Activated T-cell treated with anti-CD3 and anti-CD28 coated beads, Interleukin-2, amount 50 U/mL, for 24 hours (primary cell): ENCODE measurements around the gene PWP1.
"Not testable (repeated sequence)": the region's sequence is repeated elsewhere in the genome, so short reads cannot be mapped to it uniquely, and the experiment has no call there.

Experiments used
- DNase-seq: peaks from one replicate; pipeline ENCODE4 v3.0.0-alpha.2; 2020
- H3K27ac Mint-ChIP-seq: 2 replicates; pipeline ENCODE4 v1.8.0; 2020; ENCODE audit warnings: mild to moderate bottlenecking, mixed read lengths
- H3K27me3 Mint-ChIP-seq: 2 replicates; pipeline ENCODE4 v1.8.0; 2020; ENCODE audit warnings: mixed read lengths
- H3K36me3 Mint-ChIP-seq: 2 replicates; pipeline ENCODE4 v1.8.0; 2020; ENCODE audit warnings: low read depth, mixed read lengths
- H3K4me1 Mint-ChIP-seq: 2 replicates; pipeline ENCODE4 v1.8.0; 2020; ENCODE audit warnings: low read depth, mixed read lengths
- H3K4me3 Mint-ChIP-seq: 2 replicates; pipeline ENCODE4 v1.8.0; 2020; ENCODE audit warnings: mild to moderate bottlenecking, moderate library complexity, mixed read lengths
- H3K9me3 Mint-ChIP-seq: 2 replicates; pipeline ENCODE4 v1.8.0; 2020; ENCODE audit warnings: mixed read lengths

The PWP1 gene

GRCh38 chr12:107684029-107684795 lies 1.4 kb upstream of the PWP1 start:
- DNase-seq: no peak
- Mint-ChIP-seq H3K9me3 (no peaks in the 10 kb centered on the region), H3K4me3 (peak overlapping the region; percentile 90), H3K27ac (peak overlapping the region; percentile 97), H3K27me3 (no peaks in the 10 kb centered on the region), H3K4me1 (peaks cover 33% of the 10 kb centered on the region), H3K36me3 (peaks cover 43% of the 10 kb centered on the region)

- Mint-ChIP-seq H3K9me3 (no peaks in the 10 kb centered on the region), H3K4me1 (peaks cover 33% of the 10 kb centered on the region), H3K36me3 (peaks cover 50% of the 10 kb centered on the region), H3K27me3 (no peaks in the 10 kb centered on the region), H3K27ac (peak overlapping the region; percentile 97), H3K4me3 (peak overlapping the region; percentile 90)
- peak; percentile 57 for DNase-seq
Observed at GRCh38 chr12:107684990-107685359, 624 bp upstream of the PWP1 start.

DNA sequence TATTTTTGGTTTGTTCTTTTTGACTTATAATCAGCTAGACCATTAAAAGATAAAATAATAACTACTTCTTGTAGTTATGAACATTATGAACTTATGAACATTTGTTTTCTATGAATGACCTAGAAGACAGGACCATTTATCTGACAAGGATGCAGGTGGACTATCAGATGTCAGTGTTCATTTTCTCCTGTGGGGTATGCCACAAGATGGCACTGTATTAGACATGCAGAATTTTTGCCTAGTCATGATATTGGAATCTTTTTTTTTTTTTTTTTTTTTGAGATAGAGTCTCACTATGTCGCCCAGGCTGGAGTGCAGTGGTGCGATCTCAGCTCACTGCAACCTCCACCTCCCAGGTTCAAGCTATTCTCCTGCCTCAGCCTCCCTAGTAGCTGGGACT lies 10.2 kb downstream of the PWP1 start:
- not testable (repeated sequence) for H3K4me1 Mint-ChIP-seq, H3K4me3 Mint-ChIP-seq, H3K9me3 Mint-ChIP-seq, DNase-seq, H3K27me3 Mint-ChIP-seq, H3K27ac Mint-ChIP-seq
- peaks cover 96% of the 10 kb centered on the region for H3K36me3 Mint-ChIP-seq

DNA sequence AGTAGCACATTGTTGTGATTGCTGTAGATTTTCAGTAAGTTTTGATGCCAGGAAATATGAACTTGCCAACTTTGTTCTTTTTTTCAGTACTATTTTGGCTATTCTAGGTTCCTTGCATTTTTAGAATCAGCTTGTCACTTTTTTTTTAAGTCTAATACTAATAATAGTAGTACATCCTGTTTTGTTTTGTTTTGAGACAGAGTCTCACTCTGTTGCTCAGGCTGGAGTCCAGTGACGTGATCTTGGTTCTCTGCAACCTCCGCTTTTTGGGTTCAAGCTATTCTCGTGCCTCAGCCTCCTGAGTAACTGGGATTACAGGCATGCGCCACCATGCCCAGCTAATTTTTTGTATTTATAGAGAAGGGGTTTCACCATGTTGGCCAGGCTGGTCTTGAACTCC lies 16.5 kb downstream of the PWP1 start:
- Mint-ChIP-seq H3K4me1 (peaks cover 1% of the 10 kb centered on the region), H3K27ac (no peak overlapping the region), H3K36me3 (peaks cover 99% of the 10 kb centered on the region), H3K9me3 (peaks cover 2% of the 10 kb centered on the region), H3K27me3 (no peaks in the 10 kb centered on the region), H3K4me3 (no peak overlapping the region)
- DNase-seq: no peak

GRCh38 chr12:107704041-107704440 lies 18.4 kb downstream of the PWP1 start:
- Mint-ChIP-seq H3K36me3 (peaks cover 98% of the 10 kb centered on the region), H3K27ac (no peak overlapping the region), H3K27me3 (no peaks in the 10 kb centered on the region), H3K4me1 (peaks cover 1% of the 10 kb centered on the region), H3K4me3 (no peak overlapping the region), H3K9me3 (peaks cover 2% of the 10 kb centered on the region)
- DNase-seq: no peak

DNA sequence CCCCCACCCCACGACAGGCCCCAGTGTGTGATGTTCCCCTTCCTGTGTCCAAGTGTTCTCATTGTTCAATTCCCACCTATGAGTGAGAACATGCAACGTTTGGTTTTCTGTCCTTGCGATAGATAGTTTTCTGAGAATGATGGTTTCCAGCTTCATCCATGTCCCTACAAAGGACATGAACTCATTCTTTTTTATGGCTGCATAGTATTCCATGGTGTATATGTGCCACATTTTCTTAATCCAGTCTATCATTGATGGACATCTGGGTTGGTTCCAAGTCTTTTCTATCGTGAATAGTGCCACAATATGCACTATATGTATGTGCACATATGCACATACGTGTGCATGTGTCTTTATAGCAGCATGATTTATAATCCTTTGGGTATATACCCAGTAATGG lies 19.9 kb downstream of the PWP1 start:
- H3K27me3 Mint-ChIP-seq, H3K4me3 Mint-ChIP-seq, H3K9me3 Mint-ChIP-seq, H3K27ac Mint-ChIP-seq, DNase-seq, H3K4me1 Mint-ChIP-seq: not testable (repeated sequence)
- peaks cover 97% of the 10 kb centered on the region for H3K36me3 Mint-ChIP-seq

DNA sequence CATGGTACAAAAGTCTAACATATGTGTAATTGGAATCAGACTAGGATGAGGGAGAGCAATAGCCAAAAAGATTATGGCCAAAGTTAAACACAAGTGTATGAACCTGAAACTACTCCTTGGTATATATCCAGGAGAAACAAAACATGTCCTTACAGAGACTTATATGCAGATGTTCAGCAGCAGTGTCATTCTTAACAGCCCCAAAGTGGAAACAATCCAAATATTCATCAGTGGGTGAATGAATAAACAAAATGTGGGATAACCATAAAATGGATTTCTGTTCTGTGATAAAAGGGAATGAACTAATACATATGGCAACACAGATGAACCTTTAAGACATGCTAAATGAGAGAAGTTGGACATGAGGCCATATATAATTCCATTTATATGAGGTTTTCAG lies 30.2 kb downstream of the PWP1 start:
- no peak for DNase-seq
- H3K4me3 Mint-ChIP-seq: no peak overlapping the region
- H3K36me3 Mint-ChIP-seq: peaks cover 66% of the 10 kb centered on the region
- H3K27ac Mint-ChIP-seq: no peak overlapping the region
- no peaks in the 10 kb centered on the region for H3K27me3 Mint-ChIP-seq
- H3K9me3 Mint-ChIP-seq: no peaks in the 10 kb centered on the region
- H3K4me1 Mint-ChIP-seq: no peaks in the 10 kb centered on the region

DNA sequence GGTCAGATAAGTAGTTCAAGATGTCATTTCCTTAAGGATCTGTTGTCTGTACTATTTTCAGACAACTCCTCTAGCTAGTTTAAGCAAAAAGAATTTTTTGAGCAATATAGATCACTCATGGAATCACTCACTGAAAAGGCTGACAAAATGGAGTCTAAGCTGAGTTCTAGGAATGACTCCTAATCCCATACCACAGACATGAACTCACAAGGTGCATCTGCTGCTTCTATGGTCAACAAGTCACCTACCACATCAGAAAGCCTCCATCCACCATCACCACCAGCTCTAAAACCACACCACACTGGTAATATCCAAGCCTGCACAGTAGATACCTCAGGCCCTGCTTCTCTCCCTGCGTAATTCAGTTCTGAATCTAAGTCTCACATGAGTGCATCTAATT lies 33.0 kb downstream of the PWP1 start:
- Mint-ChIP-seq H3K4me1 (no peaks in the 10 kb centered on the region), H3K27ac (no peak overlapping the region), H3K9me3 (peaks cover 4% of the 10 kb centered on the region), H3K27me3 (no peaks in the 10 kb centered on the region), H3K36me3 (peaks cover 61% of the 10 kb centered on the region), H3K4me3 (no peak overlapping the region)
- DNase-seq: no peak

DNA sequence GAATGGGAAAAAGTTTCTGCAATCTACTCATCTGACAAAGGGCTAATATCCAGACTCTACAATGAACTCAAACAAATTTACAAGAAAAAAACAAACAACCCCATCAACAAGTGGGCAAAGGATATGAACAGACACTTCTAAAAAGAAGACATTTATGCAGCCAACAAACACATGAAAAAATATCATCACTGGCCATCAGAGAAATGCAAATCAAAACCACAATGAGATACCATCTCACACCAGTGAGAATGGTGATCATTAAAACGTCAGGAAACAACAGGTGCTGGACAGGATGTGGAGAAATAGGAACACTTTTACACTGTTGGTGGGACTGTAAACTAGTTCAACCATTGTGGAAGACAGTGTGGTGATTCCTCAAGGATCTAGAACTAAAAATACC lies 41.7 kb downstream of the PWP1 start:
- H3K27me3 Mint-ChIP-seq, H3K9me3 Mint-ChIP-seq, H3K4me3 Mint-ChIP-seq, H3K4me1 Mint-ChIP-seq, H3K27ac Mint-ChIP-seq, DNase-seq: not testable (repeated sequence)
- peaks cover 23% of the 10 kb centered on the region for H3K36me3 Mint-ChIP-seq

DNA sequence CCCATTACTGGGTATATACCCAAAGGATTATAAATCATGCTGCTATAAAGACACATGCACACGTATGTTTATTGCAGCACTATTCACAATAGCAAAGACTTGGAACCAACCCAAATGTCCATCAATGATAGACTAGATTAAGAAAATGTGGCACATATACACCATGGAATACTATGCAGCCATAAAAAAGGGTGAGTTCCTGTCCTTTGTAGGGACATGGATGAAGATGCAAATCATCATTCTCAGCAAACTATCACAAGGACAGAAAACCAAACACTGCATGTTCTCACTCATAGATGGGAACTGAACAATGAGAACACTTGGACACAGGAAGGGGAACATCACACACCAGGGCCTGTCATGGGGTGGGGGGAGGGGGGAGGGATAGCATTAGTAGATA lies 42.1 kb downstream of the PWP1 start:
- not testable (repeated sequence) for H3K27ac Mint-ChIP-seq, H3K4me1 Mint-ChIP-seq, H3K4me3 Mint-ChIP-seq, H3K9me3 Mint-ChIP-seq, DNase-seq, H3K27me3 Mint-ChIP-seq
- peaks cover 23% of the 10 kb centered on the region for H3K36me3 Mint-ChIP-seq

DNA sequence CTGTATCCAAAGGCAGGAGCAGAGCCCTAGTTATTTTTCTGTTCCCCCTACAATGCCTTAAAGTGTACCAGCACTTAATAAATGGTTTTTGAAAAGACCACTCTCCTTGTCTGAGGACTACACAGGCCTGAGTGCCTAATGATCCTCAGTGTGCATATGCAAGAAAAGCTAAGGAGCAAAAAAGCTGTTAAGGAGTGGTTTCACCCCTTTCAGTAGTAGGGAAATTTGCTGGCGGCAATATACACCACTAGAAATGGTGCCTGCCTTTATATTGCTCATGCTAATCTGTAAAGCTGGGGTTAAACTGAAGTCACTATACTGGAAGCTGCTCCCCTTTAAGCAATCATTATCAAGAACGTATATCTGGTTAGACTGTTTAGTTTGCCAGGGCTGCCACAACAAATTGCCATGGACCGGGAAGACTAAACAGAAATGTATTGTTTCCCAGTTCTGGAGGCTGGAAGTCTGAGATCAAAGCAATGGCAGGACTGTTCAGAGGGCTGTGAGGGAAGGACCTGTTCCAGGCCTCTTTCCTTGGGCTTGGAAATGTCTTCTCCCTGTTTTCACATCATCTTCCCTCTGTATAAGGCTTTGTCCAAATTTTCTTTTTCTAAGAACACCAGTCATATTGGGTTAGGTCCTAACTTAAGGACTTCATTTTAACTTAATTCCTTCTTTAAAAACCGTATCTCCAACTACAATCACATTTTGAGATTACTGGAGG lies 45.2 kb downstream of the PWP1 start:
- no peak for DNase-seq
- no peaks in the 10 kb centered on the region for H3K4me1 Mint-ChIP-seq
- no peaks in the 10 kb centered on the region for H3K27me3 Mint-ChIP-seq
- no peak overlapping the region for H3K4me3 Mint-ChIP-seq
- no peak overlapping the region for H3K27ac Mint-ChIP-seq
- no peaks in the 10 kb centered on the region for H3K9me3 Mint-ChIP-seq
- H3K36me3 Mint-ChIP-seq: peaks cover 38% of the 10 kb centered on the region

DNA sequence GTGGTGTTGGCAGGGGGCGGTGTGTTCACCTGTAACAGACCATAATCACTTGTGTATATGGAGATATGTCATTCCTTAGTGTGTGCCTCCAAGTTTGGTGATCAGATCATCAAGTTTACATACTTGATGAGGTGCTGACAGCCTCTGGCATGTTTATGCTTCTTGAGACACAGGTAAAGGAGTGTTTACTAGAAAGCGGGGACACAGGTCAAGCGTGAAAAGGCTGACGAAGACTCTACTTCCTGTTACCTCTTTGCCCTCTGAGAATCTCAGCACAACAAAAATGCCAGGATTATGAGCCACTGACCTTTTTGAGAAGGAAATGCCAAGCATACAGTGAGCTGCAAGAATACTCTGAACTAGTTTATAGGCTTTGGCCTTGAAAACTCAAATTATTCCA lies 45.8 kb downstream of the PWP1 start:
- Mint-ChIP-seq H3K4me1 (no peaks in the 10 kb centered on the region), H3K27ac (no peak overlapping the region), H3K36me3 (peaks cover 44% of the 10 kb centered on the region), H3K27me3 (no peaks in the 10 kb centered on the region), H3K9me3 (no peaks in the 10 kb centered on the region), H3K4me3 (no peak overlapping the region)
- no peak for DNase-seq

- peaks cover 54% of the 10 kb centered on the region for H3K36me3 Mint-ChIP-seq
Observed at GRCh38 chr12:107732365-107732764, 46.8 kb downstream of the PWP1 start.

DNA sequence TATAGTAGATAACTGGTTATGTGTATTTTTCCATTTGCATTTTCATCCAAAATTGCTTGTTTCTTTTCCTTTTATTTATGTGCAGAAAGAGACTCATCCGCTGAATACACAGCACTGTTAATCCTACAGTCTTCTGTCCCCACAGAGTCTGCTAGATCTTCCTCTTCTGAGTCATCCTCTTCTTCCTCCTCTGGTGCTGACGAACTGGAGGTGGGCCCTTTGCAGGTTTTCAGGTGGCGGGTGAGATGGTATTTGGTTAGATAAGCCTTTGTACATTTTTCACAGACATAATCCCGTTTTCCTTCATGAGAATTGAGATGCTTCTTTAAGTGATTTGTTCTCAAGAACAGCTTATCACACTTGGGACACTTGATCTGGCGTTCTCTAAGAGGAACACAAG lies 48.5 kb downstream of the PWP1 start:
- H3K9me3 Mint-ChIP-seq: no peaks in the 10 kb centered on the region
- peaks cover 71% of the 10 kb centered on the region for H3K36me3 Mint-ChIP-seq
- peaks cover 2% of the 10 kb centered on the region for H3K4me1 Mint-ChIP-seq
- DNase-seq: no peak
- no peaks in the 10 kb centered on the region for H3K27me3 Mint-ChIP-seq
- H3K4me3 Mint-ChIP-seq: no peak overlapping the region
- peak overlapping the region; percentile 13 for H3K27ac Mint-ChIP-seq

More at GRCh38 chr12:107732365-107732764, 46.8 kb downstream of the PWP1 start:
- Mint-ChIP-seq H3K4me3 (no peak overlapping the region), H3K4me1 (no peaks in the 10 kb centered on the region), H3K27me3 (no peaks in the 10 kb centered on the region), H3K27ac (no peak overlapping the region), H3K9me3 (no peaks in the 10 kb centered on the region)
- DNase-seq: no peak

DNA sequence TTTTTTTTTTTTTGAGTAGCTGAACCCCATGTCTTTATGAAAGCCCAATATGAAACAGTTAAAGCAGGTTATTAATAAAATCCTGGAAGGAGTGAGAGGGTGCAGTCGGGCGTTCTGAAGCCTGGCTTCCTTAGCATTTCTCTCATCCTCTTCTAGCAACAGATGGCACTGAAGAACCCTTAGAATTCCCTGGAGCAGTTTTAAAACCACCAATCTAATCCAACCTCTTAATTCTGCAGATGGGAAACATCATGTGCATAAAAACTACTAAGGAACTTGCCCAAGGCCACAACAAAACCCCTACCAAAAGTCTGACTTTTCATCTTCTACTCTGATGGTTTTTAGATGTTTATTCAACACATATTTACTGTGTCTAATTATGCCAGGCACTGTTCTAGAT lies 50.2 kb downstream of the PWP1 start:
- no peak overlapping the region for H3K4me3 Mint-ChIP-seq
- H3K36me3 Mint-ChIP-seq: peaks cover 88% of the 10 kb centered on the region
- H3K4me1 Mint-ChIP-seq: peaks cover 2% of the 10 kb centered on the region
- DNase-seq: no peak
- H3K27ac Mint-ChIP-seq: no peak overlapping the region
- no peaks in the 10 kb centered on the region for H3K9me3 Mint-ChIP-seq
- no peaks in the 10 kb centered on the region for H3K27me3 Mint-ChIP-seq
